ENCODE data around the gene AGAP2.

DNA sequence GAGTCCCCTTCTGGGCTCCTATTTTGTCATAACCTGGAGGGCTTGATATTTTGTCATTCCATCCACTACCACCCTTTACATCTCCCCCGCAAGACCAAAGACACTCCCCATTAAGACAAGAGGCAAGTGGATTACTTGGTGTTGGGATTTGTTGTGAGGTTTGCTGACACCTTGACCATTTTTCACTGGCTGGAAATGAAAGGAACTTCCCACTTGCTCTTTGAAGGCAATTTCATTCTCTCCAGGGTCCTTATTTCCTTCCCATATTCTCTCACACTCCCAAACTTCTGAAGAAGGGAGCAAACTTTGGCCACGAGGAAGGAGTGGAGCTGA lies 14.9 kb downstream of the AGAP2 start:
- TF ChIP-seq POLR2A (IDR thresholded peaks at IDR 0.05; ENCODE audit: low read depth) (no peak), POLR2AphosphoS5 (IDR thresholded peaks at IDR 0.05) (no peak), EP300 (IDR thresholded peaks at IDR 0.05) (no peak)
- TF ChIP-seq, protein P1, sequence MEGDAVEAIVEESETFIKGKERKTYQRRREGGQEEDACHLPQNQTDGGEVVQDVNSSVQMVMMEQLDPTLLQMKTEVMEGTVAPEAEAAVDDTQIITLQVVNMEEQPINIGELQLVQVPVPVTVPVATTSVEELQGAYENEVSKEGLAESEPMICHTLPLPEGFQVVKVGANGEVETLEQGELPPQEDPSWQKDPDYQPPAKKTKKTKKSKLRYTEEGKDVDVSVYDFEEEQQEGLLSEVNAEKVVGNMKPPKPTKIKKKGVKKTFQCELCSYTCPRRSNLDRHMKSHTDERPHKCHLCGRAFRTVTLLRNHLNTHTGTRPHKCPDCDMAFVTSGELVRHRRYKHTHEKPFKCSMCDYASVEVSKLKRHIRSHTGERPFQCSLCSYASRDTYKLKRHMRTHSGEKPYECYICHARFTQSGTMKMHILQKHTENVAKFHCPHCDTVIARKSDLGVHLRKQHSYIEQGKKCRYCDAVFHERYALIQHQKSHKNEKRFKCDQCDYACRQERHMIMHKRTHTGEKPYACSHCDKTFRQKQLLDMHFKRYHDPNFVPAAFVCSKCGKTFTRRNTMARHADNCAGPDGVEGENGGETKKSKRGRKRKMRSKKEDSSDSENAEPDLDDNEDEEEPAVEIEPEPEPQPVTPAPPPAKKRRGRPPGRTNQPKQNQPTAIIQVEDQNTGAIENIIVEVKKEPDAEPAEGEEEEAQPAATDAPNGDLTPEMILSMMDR (IDR thresholded peaks at IDR 0.05) = no peak

Measured in esophagus muscularis mucosa (tissue), 4 donors.